WTC11 (cell line): ENCODE results near the gene TNRC6C. TPM values are rescaled to one million over a fixed set of nuclear protein-coding genes. Genes with fewer than 3 reads are reported as not detected.

Experiments
- ATAC-seq: fragments of 200-7000 bp; cut with Tn5 transposase; 2 replicates; pipeline ENCODE4 v1.10.0; 2021; ENCODE audit warnings: mild to moderate bottlenecking, moderate library complexity
- CTCF ChIA-PET: fragments of 300-600 bp; sonication (Branson Sonifier 250); formaldehyde crosslinking; loops from one replicate; lab custom pipeline; 2021; ENCODE audit warnings: antibody characterized with exemption; lab: Charles Lee
- POLR2A ChIA-PET: fragments of 350-600 bp; sonication (Branson Sonifier 250); formaldehyde crosslinking; loops from one replicate; lab custom pipeline; 2021; ENCODE audit warnings: antibody characterized with exemption; lab: Charles Lee
- DNase-seq: peaks from one replicate; pipeline ENCODE4 v3.0.0; 2021; ENCODE audit warnings: low spot score
- H3K27ac Mint-ChIP-seq: 2 replicates; pipeline ENCODE4 v1.8.0; 2021; ENCODE audit warnings: mixed read lengths
- H3K27me3 Mint-ChIP-seq: 2 replicates; pipeline ENCODE4 v1.8.0; 2021; ENCODE audit warnings: low read depth, mild to moderate bottlenecking, moderate library complexity, mixed read lengths
- H3K36me3 Mint-ChIP-seq: 2 replicates; pipeline ENCODE4 v1.8.0; 2021; ENCODE audit warnings: mixed read lengths
- H3K4me1 Mint-ChIP-seq: 2 replicates; pipeline ENCODE4 v1.8.0; 2022; ENCODE audit warnings: mixed read lengths
- H3K4me3 Mint-ChIP-seq: 2 replicates; pipeline ENCODE4 v1.8.0; 2021; ENCODE audit warnings: mild to moderate bottlenecking, moderate library complexity, mixed read lengths
- H3K9me3 Mint-ChIP-seq: 2 replicates; pipeline ENCODE4 v1.8.0; 2021; ENCODE audit warnings: mixed read lengths
- FOXJ3 ChIP-seq: sonication (generic); formaldehyde crosslinking; IDR thresholded peaks from 2 replicates; pipeline ENCODE4 v1.9.0; 2021; ENCODE audit warnings: missing genetic modification reagents, mild to moderate bottlenecking, borderline replicate concordance
- GTF2I ChIP-seq: fragments of 250-450 bp; sonication (Bioruptor Pico); conservative IDR thresholded peaks from 2 replicates; pipeline ENCODE4 v1.4.0; 2021; ENCODE audit warnings: mild to moderate bottlenecking
- IRF2 ChIP-seq: sonication (generic); formaldehyde crosslinking; IDR thresholded peaks from 2 replicates; pipeline ENCODE4 v1.8.0; 2022; ENCODE audit warnings: low read depth, missing genetic modification reagents, borderline replicate concordance
- JUN ChIP-seq: sonication (generic); formaldehyde crosslinking; IDR thresholded peaks from 2 replicates; pipeline ENCODE4 v1.8.0; 2023; ENCODE audit warnings: mild to moderate bottlenecking, missing genetic modification reagents
- OVOL2 ChIP-seq: fragments of 250-450 bp; sonication (Bioruptor Pico); IDR thresholded peaks from 2 replicates; pipeline ENCODE4 v1.9.0; 2021; ENCODE audit warnings: mild to moderate bottlenecking, borderline replicate concordance
- RELA ChIP-seq: sonication (generic); formaldehyde crosslinking; IDR thresholded peaks from 2 replicates; pipeline ENCODE4 v1.8.1; 2022; ENCODE audit warnings: missing genetic modification reagents, mild to moderate bottlenecking, borderline replicate concordance
- RORB ChIP-seq: fragments of 250-450 bp; sonication (Bioruptor Pico); IDR thresholded peaks from 2 replicates; pipeline ENCODE4 v1.9.0; 2021; ENCODE audit warnings: mild to moderate bottlenecking
- SMAD3 ChIP-seq: sonication (generic); formaldehyde crosslinking; IDR thresholded peaks from 2 replicates; pipeline ENCODE4 v1.8.0; 2022; ENCODE audit warnings: missing genetic modification reagents, mild to moderate bottlenecking, borderline replicate concordance
- TEAD4 ChIP-seq: sonication (generic); formaldehyde crosslinking; IDR thresholded peaks from 2 replicates; pipeline ENCODE4 v1.8.0; 2022; ENCODE audit warnings: mild to moderate bottlenecking, missing genetic modification reagents
- ZNF219 ChIP-seq: sonication (generic); formaldehyde crosslinking; IDR thresholded peaks from 2 replicates; pipeline ENCODE4 v1.8.0; 2023; ENCODE audit warnings: missing genetic modification reagents, mild to moderate bottlenecking, borderline replicate concordance
- ZNF232 ChIP-seq: sonication (generic); formaldehyde crosslinking; IDR thresholded peaks from 2 replicates; pipeline ENCODE4 v1.8.0; 2022; ENCODE audit warnings: mild to moderate bottlenecking, missing genetic modification reagents
- ZNF263 ChIP-seq: sonication (generic); formaldehyde crosslinking; IDR thresholded peaks from 2 replicates; pipeline ENCODE4 v1.8.1; 2022; ENCODE audit warnings: low read depth, mild to moderate bottlenecking, moderate library complexity, missing genetic modification reagents
- ZNF317 ChIP-seq: sonication (generic); formaldehyde crosslinking; IDR thresholded peaks from 2 replicates; pipeline ENCODE4 v1.8.1; 2023; ENCODE audit warnings: low read depth, mild to moderate bottlenecking, moderate library complexity, missing genetic modification reagents, borderline replicate concordance
- ZNF416 ChIP-seq: fragments of 250-450 bp; sonication (Bioruptor Pico); IDR thresholded peaks from 2 replicates; pipeline ENCODE4 v1.9.0; 2021; ENCODE audit warnings: mild to moderate bottlenecking, inconsistent platforms
- total RNA-seq: library from RNA; stranded (reverse); gene quantifications from 3 replicates; pipeline ENCODE4 v1.2.3, GENCODE V29; 2021
- TF ChIP-seq, protein P1 (sequence below): sonication (generic); formaldehyde crosslinking; conservative IDR thresholded peaks from 2 replicates; pipeline ENCODE4 v1.8.1; 2023; ENCODE audit warnings: mild to moderate bottlenecking, low read depth, missing genetic modification reagents, moderate library complexity
- TF ChIP-seq, protein P2 (sequence below): fragments of 250-450 bp; sonication (Bioruptor Pico); conservative IDR thresholded peaks from 2 replicates; pipeline ENCODE4 v1.9.0; 2021; ENCODE audit warnings: mild to moderate bottlenecking
- TF ChIP-seq, protein P3 (sequence below): sonication (generic); formaldehyde crosslinking; IDR thresholded peaks from 2 replicates; pipeline ENCODE4 v1.8.1; 2022; ENCODE audit warnings: missing genetic modification reagents, borderline replicate concordance
- TF ChIP-seq, protein P4 (sequence below): sonication (generic); formaldehyde crosslinking; IDR thresholded peaks from 2 replicates; pipeline ENCODE4 v1.8.1; 2022; ENCODE audit warnings: mild to moderate bottlenecking, missing genetic modification reagents, moderate library complexity, borderline replicate concordance
- TF ChIP-seq, protein P5 (sequence below): sonication (generic); formaldehyde crosslinking; IDR thresholded peaks from 2 replicates; pipeline ENCODE4 v1.8.0; 2023; ENCODE audit warnings: mild to moderate bottlenecking, missing genetic modification reagents
- TF ChIP-seq, protein P6 (sequence below): sonication (generic); formaldehyde crosslinking; IDR thresholded peaks from 2 replicates; pipeline ENCODE4 v1.8.1; 2022; ENCODE audit warnings: low read depth, missing genetic modification reagents, borderline replicate concordance

The TNRC6C gene
- total RNA-seq, 1 experiment from 2014 or later = 52.3 TPM

DNA sequence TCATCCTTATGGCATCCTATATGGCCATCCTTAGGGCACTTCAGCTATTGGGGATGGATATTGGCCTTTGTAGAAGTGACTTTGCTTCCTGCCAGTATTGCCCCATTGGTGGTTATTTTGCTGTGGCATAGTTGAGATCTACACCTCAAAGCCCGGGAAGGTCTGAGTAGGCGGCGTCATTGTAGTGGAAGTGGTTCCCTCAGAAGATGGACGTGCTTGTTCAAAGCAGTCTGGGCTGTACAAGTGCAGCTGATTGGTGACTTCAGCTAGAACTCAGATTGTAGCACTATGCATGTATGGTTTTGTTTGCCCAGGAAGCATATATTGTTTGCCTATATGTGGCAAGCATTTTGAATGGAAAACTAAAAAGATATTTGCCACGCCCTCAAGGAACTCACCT lies 86.8 kb downstream of the TNRC6C start:
- no peak for DNase-seq
- no peak overlapping the region for H3K4me3 Mint-ChIP-seq
- peaks cover 16% of the 10 kb centered on the region for H3K4me1 Mint-ChIP-seq
- TF ChIP-seq SMAD3 (no peak), RORB (no peak), IRF2 (CRISPR knock-in tag) (no peak), ZNF232 (no peak), ZNF416 (no peak), JUN (CRISPR knock-in tag) (no peak), FOXJ3 (CRISPR knock-in tag) (no peak), ZNF317 (CRISPR knock-in tag) (no peak), ZNF263 (CRISPR knock-in tag) (no peak), GTF2I (no peak), TEAD4 (CRISPR knock-in tag) (no peak), RELA (CRISPR knock-in tag) (no peak), OVOL2 (CRISPR knock-in tag) (no peak), ZNF219 (CRISPR knock-in tag) (no peak)
- TF ChIP-seq, protein P1, sequence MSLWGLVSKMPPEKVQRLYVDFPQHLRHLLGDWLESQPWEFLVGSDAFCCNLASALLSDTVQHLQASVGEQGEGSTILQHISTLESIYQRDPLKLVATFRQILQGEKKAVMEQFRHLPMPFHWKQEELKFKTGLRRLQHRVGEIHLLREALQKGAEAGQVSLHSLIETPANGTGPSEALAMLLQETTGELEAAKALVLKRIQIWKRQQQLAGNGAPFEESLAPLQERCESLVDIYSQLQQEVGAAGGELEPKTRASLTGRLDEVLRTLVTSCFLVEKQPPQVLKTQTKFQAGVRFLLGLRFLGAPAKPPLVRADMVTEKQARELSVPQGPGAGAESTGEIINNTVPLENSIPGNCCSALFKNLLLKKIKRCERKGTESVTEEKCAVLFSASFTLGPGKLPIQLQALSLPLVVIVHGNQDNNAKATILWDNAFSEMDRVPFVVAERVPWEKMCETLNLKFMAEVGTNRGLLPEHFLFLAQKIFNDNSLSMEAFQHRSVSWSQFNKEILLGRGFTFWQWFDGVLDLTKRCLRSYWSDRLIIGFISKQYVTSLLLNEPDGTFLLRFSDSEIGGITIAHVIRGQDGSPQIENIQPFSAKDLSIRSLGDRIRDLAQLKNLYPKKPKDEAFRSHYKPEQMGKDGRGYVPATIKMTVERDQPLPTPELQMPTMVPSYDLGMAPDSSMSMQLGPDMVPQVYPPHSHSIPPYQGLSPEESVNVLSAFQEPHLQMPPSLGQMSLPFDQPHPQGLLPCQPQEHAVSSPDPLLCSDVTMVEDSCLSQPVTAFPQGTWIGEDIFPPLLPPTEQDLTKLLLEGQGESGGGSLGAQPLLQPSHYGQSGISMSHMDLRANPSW = no peak
- TF ChIP-seq, protein P2, sequence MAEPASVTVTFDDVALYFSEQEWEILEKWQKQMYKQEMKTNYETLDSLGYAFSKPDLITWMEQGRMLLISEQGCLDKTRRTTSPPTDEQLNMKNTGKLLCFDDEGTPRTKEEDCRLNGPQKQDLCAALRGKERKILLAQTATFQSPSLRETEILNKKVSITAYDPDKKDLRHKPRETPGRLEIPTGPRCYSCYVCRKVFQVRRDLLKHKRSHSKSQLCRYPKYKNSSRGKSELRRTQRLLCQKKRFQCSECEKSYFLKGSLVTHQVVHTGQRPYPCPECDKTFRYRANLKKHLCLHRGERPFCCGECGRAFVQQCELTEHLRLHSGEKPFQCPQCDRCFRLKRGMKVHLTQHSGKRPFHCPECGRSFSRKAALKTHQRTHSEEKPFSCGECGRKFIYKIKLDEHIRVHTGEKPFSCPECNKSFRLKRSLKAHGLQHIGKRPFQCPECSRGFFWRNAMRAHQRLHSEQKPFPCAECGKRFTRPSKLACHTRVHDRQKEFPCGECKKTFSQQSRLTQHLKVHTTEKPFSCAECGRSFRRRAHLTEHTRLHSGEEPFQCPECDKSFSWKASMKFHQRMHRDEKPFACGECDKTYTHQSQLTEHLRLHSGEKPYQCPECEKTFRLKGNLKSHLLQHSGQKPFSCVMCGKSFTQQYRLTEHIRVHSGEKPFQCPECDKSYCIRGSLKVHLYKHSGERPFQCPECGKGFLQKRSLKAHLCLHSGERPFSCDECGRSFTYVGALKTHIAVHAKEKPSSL (CRISPR knock-in tag) = no peak
- TF ChIP-seq, protein P3, sequence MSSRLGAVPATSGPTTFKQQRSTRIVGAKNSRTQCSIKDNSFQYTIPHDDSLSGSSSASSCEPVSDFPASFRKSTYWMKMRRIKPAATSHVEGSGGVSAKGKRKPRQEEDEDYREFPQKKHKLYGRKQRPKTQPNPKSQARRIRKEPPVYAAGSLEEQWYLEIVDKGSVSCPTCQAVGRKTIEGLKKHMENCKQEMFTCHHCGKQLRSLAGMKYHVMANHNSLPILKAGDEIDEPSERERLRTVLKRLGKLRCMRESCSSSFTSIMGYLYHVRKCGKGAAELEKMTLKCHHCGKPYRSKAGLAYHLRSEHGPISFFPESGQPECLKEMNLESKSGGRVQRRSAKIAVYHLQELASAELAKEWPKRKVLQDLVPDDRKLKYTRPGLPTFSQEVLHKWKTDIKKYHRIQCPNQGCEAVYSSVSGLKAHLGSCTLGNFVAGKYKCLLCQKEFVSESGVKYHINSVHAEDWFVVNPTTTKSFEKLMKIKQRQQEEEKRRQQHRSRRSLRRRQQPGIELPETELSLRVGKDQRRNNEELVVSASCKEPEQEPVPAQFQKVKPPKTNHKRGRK (CRISPR knock-in tag) = no peak
- TF ChIP-seq, protein P4, sequence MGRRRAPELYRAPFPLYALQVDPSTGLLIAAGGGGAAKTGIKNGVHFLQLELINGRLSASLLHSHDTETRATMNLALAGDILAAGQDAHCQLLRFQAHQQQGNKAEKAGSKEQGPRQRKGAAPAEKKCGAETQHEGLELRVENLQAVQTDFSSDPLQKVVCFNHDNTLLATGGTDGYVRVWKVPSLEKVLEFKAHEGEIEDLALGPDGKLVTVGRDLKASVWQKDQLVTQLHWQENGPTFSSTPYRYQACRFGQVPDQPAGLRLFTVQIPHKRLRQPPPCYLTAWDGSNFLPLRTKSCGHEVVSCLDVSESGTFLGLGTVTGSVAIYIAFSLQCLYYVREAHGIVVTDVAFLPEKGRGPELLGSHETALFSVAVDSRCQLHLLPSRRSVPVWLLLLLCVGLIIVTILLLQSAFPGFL (CRISPR knock-in tag) = no peak
- TF ChIP-seq, protein P5, sequence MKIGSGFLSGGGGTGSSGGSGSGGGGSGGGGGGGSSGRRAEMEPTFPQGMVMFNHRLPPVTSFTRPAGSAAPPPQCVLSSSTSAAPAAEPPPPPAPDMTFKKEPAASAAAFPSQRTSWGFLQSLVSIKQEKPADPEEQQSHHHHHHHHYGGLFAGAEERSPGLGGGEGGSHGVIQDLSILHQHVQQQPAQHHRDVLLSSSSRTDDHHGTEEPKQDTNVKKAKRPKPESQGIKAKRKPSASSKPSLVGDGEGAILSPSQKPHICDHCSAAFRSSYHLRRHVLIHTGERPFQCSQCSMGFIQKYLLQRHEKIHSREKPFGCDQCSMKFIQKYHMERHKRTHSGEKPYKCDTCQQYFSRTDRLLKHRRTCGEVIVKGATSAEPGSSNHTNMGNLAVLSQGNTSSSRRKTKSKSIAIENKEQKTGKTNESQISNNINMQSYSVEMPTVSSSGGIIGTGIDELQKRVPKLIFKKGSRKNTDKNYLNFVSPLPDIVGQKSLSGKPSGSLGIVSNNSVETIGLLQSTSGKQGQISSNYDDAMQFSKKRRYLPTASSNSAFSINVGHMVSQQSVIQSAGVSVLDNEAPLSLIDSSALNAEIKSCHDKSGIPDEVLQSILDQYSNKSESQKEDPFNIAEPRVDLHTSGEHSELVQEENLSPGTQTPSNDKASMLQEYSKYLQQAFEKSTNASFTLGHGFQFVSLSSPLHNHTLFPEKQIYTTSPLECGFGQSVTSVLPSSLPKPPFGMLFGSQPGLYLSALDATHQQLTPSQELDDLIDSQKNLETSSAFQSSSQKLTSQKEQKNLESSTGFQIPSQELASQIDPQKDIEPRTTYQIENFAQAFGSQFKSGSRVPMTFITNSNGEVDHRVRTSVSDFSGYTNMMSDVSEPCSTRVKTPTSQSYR (CRISPR knock-in tag) = no peak
- TF ChIP-seq, protein P6, sequence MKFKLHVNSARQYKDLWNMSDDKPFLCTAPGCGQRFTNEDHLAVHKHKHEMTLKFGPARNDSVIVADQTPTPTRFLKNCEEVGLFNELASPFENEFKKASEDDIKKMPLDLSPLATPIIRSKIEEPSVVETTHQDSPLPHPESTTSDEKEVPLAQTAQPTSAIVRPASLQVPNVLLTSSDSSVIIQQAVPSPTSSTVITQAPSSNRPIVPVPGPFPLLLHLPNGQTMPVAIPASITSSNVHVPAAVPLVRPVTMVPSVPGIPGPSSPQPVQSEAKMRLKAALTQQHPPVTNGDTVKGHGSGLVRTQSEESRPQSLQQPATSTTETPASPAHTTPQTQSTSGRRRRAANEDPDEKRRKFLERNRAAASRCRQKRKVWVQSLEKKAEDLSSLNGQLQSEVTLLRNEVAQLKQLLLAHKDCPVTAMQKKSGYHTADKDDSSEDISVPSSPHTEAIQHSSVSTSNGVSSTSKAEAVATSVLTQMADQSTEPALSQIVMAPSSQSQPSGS (CRISPR knock-in tag) = no peak
- H3K36me3 Mint-ChIP-seq = peaks cover 46% of the 10 kb centered on the region
- H3K27ac Mint-ChIP-seq = no peak overlapping the region
- ChIA-PET POLR2A (no interaction called here), CTCF (no interaction called here)
- no peaks in the 10 kb centered on the region for H3K27me3 Mint-ChIP-seq
- ATAC-seq = no peak
- H3K9me3 Mint-ChIP-seq = peaks cover 4% of the 10 kb centered on the region; the same call in 1 of the 2 replicates
